ENCODE results near the gene DRG1. TPM values are rescaled to one million over a fixed set of nuclear protein-coding genes. Genes with fewer than 3 reads are reported as not detected.

DRG1 gene, protein sequence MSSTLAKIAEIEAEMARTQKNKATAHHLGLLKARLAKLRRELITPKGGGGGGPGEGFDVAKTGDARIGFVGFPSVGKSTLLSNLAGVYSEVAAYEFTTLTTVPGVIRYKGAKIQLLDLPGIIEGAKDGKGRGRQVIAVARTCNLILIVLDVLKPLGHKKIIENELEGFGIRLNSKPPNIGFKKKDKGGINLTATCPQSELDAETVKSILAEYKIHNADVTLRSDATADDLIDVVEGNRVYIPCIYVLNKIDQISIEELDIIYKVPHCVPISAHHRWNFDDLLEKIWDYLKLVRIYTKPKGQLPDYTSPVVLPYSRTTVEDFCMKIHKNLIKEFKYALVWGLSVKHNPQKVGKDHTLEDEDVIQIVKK
- total RNA-seq (51.6 and 65.1 TPM in 2 replicates), polyA plus RNA-seq (30.6 and 37.7 TPM in 2 replicates), polyA minus RNA-seq (52.2 and 64.2 TPM in 2 replicates), Bru-seq, nascent RNA (percentile 62 among the genes with signal in this experiment), BruChase-seq, experiment 1, labeled RNA remaining after a 6-hour chase (percentile 65 among the genes with signal in this experiment), BruChase-seq, experiment 2, labeled RNA remaining after a 2-hour chase (percentile 57 among the genes with signal in this experiment)
- polyA plus RNA-seq (2011; cell fraction: cytosol; rRNA removed): 59.1 and 63.9 TPM in 2 replicates
- 37.1 and 39.9 TPM in 2 replicates for polyA plus RNA-seq (2011; cell fraction: nucleus; rRNA removed)
- 53.3 and 75.5 TPM in 2 replicates for polyA plus RNA-seq (2012)
- 49.9 TPM for polyA minus RNA-seq (2011; cell fraction: cytosol; rRNA and poly(A)+ RNA removed)
- 22.8 and 45.4 TPM in 2 replicates for polyA minus RNA-seq (2011; cell fraction: nucleus; rRNA and poly(A)+ RNA removed)
- long read RNA-seq, transcript DRG1-201 (9 exons, 1,746 nt): major isoform, 179 of 267 reads
- long read RNA-seq, partial matches to known transcripts: 12 of 267 reads
- long read RNA-seq, other reads (novel, unspliced or antisense): 76 of 267 reads

GRCh38 chr22:31399211-31400022 is at the start of gene DRG1:
DRG1 (plus strand) TSS chr22:31399604; CDS start chr22:31399684, 80 bp downstream.
- Histone ChIP-seq H3K27me3 (ENCODE audit: control insufficient read depth in 2 of 2, insufficient read depth in 2 of 2, low read length in 2 of 2) (no peaks in the 10 kb centered on the region), H3K27ac (ENCODE audit: insufficient read depth, low read depth, low read length) (peak within 1 kb of the TSS; percentile 79), H3K4me3 (replicated peaks in 1 of 3; ENCODE audit: insufficient read depth in 1 of 3, low read depth in 1 of 3, low read length in 3 of 3) (peak within 1 kb of the TSS; percentile 57 to 87 (median 69)), H3K79me2 (ENCODE audit: control insufficient read depth, insufficient read depth, low read length) (peaks cover 35% of the 10 kb centered on the region), H2AFZ (ENCODE audit: low read depth, low read length) (peak within 1 kb of the TSS; percentile 92), H4K20me1 (replicated peaks; ENCODE audit: control insufficient read depth, extremely low read depth, insufficient read depth, low read length) (no peaks in the 10 kb centered on the region), H3K36me3 (ENCODE audit: control insufficient read depth in 2 of 2, extremely low read depth in 1 of 2, insufficient read depth in 2 of 2, low read length in 2 of 2) (peaks cover 2 to 4% of the 10 kb centered on the region in 2 experiments), H3K9me3 (replicated peaks; ENCODE audit: control insufficient read depth, insufficient read depth, low read length) (no peaks in the 10 kb centered on the region), H3K4me1 (ENCODE audit: control insufficient read depth, extremely low read depth, insufficient read depth, low read length) (peaks cover 13% of the 10 kb centered on the region), H3K4me2 (ENCODE audit: insufficient read depth, low read length) (peak within 1 kb of the TSS; percentile 91), H3K9me1 (replicated peaks; ENCODE audit: control insufficient read depth, extremely low read depth, insufficient read depth, low read length) (no peaks in the 10 kb centered on the region), H3K9ac (replicated peaks; ENCODE audit: extremely low read depth, insufficient read depth, low read length) (peak within 1 kb of the TSS; percentile 99)
- peak; percentile 96 for DNase-seq (ENCODE audit: low read depth, low spot score)
- TF ChIP-seq JUN (IDR thresholded peaks at IDR 0.05; ENCODE audit: borderline replicate concordance, insufficient read depth, insufficient read length, low read depth): no peak
- no peak for TF ChIP-seq FOS (IDR thresholded peaks at IDR 0.05; ENCODE audit: borderline replicate concordance, insufficient read depth, low read length)
- peak; percentile 6 for TF ChIP-seq MYC (IDR thresholded peaks at IDR 0.05; ENCODE audit: low read depth, low read length)
- no peak for TF ChIP-seq GATA2 (IDR thresholded peaks at IDR 0.05; ENCODE audit: insufficient read depth, insufficient read length, low read depth, low read length)
- TF ChIP-seq POLR2A (IDR thresholded peaks at IDR 0.05; ENCODE audit: low read depth, low read length): peak; percentile 99
- peak; percentile 31 for TF ChIP-seq MAX (IDR thresholded peaks at IDR 0.05; ENCODE audit: insufficient read depth, insufficient read length)
- TF ChIP-seq POLR2AphosphoS5 (IDR thresholded peaks at IDR 0.05; ENCODE audit: insufficient read depth, low read depth, low read length): peak; percentile 99
- TF ChIP-seq, protein P1, sequence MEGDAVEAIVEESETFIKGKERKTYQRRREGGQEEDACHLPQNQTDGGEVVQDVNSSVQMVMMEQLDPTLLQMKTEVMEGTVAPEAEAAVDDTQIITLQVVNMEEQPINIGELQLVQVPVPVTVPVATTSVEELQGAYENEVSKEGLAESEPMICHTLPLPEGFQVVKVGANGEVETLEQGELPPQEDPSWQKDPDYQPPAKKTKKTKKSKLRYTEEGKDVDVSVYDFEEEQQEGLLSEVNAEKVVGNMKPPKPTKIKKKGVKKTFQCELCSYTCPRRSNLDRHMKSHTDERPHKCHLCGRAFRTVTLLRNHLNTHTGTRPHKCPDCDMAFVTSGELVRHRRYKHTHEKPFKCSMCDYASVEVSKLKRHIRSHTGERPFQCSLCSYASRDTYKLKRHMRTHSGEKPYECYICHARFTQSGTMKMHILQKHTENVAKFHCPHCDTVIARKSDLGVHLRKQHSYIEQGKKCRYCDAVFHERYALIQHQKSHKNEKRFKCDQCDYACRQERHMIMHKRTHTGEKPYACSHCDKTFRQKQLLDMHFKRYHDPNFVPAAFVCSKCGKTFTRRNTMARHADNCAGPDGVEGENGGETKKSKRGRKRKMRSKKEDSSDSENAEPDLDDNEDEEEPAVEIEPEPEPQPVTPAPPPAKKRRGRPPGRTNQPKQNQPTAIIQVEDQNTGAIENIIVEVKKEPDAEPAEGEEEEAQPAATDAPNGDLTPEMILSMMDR (IDR thresholded peaks at IDR 0.05; ENCODE audit: extremely low read depth in 1 of 2, insufficient read depth in 1 of 2, low read depth in 1 of 2, low read length in 2 of 2): no peak
- POLR2A ChIA-PET: no interaction called here
- intact Hi-C loops (cut with micrococcal nuclease) (loop anchor here (1.0 kb wide), 1 partner anchor 52 kb away; no protein-coding TSS in a partner anchor), dilution Hi-C loops (cut with MboI; ENCODE audit: extremely low pct_ligation_motif_present, low sequenced_read_pairs) (no loop called here)
- FAIRE-seq: peak; percentile 95
- TSS peak; percentile 77 for BruUV-seq (replicated peaks)
- CTCF ChIA-PET: interaction anchor here (0.7 to 1.5 kb wide), 3 partner anchors 12 to 53 kb away, joined by 3 to 4 read pairs (median 4); partner anchors contain the start of gene PATZ1

Measured in endothelial cell of umbilical vein (primary cell).